GM20431 (cell line): ENCODE data around the gene ZNF544.
"Not testable (repeated sequence)": the region's sequence is repeated elsewhere in the genome, so short reads cannot be mapped to it uniquely, and the experiment has no call there.

ENCODE experiments used
- in situ Hi-C: fragments of 300-500 bp; cut with MseI, MboI; formaldehyde crosslinking; loops from one replicate; pipeline ENCODE4 v1.15.0; 2020; ENCODE audit warnings: low sequenced_read_pairs; ENCODE audit not compliant: unreplicated experiment

Gene ZNF544

DNA sequence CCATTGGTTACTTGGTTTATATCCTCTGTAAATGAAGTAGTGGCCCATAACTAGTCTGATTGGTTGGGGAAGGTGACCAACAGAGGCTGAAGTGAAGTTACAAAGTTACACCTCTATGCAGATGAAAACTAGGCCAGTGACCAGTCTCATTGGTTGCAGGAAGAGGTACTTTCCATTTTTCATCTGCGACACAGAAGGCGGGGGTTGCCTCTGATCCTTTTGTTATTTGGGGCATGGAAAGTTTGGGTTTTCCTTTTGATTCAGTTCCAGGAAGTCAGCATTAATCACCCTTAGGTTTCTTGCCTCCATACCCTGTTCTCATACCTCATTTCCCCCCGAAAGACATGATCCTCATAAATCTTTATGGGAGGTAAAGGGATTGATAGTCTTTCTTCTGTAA lies 20.2 kb downstream of the ZNF544 start:
- in situ Hi-C loops, result no loop called here

DNA sequence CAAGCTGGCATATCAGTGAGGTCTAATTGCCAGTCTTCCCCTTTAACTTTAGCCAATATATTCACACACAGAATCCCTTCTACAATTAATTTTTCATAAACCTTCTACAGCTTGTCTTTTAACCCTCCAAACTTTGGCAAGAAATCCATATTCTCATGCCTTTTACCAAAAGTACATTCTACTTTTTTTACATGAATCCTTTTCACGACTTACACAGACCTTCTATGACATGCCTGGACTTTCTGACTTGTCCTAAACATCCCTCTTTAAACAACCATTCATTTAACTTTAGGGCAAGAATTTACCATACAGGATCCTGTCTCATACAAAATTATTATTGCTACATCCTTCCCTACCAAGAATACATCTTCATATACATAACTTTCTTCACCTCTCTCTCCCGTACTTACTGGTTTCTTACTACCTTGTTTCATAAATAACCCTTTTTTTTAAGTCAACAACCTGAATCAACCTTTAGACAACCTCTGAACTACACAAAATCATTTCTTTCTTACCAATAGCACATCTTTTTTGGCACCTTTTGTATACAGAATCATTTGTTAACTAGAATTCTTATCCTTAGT lies 23.5 kb downstream of the ZNF544 start:
- in situ Hi-C loops, result no loop called here

- in situ Hi-C loops, result not testable (repeated sequence)
These were observed 29.5 kb downstream of the ZNF544 start for GRCh38 chr19:58258259-58258658.

DNA sequence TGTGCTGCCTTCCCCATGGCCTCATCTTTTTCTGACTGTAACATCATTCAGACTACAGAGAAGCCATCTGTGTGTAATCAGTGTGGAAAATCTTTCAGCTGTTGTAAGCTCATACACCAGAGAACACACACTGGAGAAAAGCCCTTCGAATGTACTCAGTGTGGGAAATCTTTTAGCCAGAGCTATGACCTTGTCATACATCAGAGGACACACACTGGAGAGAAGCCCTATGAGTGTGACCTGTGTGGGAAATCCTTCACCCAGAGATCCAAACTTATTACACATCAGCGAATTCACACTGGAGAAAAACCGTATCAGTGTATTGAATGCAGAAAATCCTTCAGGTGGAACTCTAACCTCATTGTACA lies 32.9 kb downstream of the ZNF544 start:
- in situ Hi-C loops, result no loop called here

DNA sequence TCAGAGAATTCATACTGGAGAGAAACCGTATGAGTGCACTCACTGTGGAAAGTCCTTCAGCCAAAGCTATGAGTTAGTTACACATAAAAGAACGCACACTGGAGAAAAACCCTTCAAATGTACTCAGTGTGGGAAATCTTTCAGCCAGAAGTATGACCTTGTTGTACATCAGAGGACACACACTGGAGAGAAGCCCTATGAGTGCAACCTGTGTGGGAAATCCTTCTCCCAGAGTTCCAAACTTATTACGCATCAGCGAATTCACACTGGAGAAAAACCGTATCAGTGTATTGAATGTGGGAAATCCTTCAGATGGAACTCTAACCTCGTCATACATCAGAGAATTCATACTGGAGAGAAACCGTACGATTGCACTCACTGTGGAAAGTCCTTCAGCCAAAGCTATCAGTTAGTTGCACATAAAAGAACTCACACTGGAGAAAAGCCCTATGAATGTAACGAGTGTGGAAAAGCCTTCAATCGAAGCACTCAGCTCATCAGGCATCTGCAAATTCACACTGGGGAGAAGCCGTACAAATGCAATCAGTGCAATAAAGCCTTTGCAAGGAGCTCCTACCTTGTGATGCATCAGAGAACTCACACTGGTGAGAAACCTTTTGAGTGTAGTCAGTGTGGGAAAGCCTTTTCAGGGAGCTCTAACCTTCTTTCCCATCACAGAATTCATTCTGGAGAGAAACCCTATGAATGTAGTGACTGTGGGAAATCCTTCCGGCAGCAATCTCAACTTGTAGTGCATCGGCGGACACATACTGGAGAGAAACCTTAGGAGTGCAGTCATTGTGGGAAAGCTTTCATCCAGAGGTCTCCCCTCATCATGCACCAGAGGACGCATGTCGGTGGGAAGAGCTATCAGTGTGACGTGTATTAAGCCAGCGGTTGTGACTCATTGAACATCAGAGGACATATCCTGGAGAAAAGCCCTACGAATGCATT lies 33.5 kb downstream of the ZNF544 start:
- in situ Hi-C loops, result no loop called here

GRCh38 chr19:58262922-58263296 lies 34.2 kb downstream of the ZNF544 start:
- in situ Hi-C loops, result no loop called here

- in situ Hi-C loops, result no loop called here
These were observed 36.4 kb downstream of the ZNF544 start for GRCh38 chr19:58265100-58265499.

DNA sequence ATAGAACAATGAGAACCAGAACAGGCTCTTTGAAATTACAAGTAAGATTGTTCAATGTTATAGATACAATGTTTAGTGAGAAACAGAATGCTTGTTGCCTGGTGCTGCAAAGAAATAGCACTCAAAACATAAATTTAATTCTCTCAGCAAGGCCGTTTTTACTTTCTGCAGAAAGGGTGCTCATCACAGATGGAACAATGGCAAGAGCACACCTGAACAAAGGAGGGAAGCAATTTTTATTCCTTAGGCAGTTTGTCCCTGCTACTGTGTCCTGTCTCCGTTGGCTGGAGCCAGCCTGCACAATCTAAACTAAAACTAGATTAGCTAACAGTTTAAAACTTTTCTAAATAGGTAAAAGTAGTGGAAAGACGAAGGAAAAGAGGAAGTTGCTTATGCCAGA lies 39.6 kb downstream of the ZNF544 start:
- in situ Hi-C loops, result no loop called here

DNA sequence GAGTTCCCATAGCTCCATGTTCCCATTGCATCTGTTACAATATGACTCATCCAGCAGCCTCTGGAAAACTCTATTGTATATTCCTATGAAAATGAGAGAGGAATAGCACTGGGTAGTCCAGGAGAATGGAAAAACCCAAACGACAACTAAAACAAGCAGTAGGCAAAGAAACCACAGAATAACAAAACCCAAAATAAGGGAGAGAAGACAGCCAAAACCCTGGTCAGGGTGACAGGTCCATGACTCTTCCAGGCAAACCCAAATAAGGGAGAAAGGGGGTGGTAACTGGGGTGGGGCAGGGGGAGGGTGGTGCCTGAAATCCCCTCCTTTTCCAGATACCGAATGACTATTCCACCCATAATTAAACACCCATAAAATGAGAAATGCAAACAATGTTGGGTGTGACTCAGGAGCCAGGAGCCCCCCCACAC lies 46.1 kb downstream of the ZNF544 start:
- in situ Hi-C loops, result no loop called here

DNA sequence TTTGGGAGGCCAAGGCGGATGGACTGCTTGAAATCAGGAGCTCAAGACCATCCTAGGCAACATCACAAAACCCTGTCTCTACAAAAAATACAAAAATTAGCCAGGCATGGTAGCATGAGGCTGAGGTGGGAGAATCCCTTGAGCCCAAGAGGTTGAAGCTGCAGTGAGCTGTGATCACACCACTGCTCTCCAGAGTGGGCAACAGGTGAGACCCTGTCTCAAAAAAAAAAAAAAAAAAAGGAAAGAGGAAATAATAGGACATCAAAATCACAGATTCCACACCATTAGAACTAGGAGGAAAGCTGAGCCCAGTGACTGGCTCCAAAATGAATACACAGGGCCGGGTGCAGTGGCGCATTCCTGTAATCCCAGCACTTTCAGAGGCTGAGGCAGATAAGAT lies 46.9 kb downstream of the ZNF544 start:
- in situ Hi-C loops, result no loop called here

DNA sequence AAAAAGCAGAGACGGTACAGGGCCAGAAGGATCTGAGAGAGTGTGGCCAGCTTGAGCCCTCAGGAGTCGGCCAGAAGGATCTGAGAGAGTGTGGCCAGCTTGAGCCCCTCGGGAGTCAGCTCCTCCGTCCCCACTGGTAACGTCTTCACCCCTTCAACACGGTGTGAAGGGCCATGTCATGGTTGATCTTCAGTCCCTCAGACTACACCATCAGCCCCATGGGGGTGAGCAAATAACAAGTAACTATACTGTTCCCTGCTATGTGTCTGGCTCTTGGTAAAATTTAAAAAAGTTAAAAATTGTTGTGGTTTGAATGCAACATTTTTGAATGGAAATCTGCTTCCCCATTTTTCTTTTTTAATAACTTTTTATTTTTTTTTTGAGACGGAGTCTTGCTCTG lies 48.5 kb downstream of the ZNF544 start:
- in situ Hi-C loops, result no loop called here

DNA sequence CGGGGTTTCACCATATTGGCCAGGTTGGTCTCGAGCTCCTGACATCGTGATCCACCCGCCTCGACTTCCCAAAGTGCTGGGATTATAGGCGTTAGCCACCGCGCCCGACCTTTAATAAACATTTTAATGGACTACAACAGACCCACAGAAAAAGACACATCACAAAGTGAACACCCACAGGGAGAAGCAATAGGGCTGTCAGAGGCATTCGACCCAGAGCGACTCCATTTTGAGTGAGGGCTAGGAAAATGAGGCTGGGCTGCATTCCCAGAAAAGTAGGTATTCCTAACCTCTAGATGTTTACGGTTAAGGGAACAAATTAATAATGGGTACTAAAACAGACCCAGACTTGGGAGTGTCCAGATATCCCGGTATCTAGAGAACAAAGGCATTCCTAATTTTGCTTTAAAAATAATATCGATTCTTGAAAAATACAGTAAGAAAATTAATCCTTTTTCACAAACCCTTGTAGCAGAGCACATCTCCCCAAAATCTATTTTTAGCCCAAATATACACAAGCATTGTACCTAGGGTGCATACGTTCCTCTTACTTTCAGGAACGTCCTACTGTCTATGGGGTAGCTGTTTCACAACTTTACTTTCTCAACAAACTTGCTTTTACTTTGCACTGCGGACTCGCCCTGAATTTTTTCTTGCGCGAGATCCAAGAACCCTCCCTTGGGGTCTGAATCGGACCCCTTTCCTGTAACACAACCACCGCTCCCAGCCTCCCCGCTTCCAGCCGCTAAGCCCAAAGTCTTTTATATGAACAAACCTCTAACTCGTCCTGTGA lies 49.2 kb downstream of the ZNF544 start:
- in situ Hi-C loops, result no loop called here

GRCh38 chr19:58278541-58279041 lies 49.9 kb downstream of the ZNF544 start, which contains the start of gene ZNF8:
ZNF8 (plus strand) TSS chr19:58278955; CDS start chr19:58279082, 127 bp downstream.
- in situ Hi-C loops, result no loop called here

DNA sequence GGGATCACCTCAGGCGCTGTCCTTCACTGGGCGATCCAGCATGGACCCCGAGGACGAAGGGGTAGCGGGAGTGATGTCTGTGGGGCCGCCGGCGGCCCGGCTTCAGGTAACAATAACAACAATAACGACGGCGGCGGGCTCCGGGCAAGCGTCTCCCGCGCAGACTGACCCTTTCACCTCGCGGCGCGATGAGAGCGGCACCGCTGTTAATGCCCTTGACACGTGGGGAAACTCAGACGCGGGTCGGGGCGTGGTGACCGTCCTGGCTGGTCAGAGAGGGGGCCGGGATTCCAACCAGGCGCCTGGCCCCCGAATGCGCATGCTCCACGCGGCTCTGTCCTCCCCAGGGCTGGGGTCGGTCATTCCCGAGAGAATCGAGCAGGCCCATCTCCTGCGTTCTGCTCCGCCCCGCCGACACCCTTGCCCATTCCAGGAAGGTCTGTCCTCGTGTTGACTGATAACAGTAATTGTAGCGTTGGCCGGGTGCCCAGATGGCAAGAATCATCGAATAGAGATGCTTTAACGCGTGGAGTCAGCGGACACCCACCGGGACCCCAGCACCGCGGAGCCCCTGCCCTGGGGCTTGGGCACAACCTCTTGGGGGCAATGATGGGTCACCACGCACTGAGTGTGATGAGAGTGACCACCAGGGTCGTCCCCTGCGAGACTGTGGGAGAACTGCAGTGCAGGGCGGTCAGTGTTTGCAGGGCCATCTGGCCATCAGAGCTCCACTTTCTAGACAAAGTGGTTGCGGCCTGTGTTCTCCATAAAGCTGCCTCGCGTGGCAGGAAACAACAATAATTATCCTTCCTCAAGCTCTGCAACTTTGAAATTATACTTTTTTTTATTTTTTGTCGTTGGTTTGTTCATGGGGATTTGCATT lies 50.6 kb downstream of the ZNF544 start:
- in situ Hi-C loops, result no loop called here

- in situ Hi-C loops, result no loop called here
These were observed 51.2 kb downstream of the ZNF544 start for GRCh38 chr19:58279925-58280316.

DNA sequence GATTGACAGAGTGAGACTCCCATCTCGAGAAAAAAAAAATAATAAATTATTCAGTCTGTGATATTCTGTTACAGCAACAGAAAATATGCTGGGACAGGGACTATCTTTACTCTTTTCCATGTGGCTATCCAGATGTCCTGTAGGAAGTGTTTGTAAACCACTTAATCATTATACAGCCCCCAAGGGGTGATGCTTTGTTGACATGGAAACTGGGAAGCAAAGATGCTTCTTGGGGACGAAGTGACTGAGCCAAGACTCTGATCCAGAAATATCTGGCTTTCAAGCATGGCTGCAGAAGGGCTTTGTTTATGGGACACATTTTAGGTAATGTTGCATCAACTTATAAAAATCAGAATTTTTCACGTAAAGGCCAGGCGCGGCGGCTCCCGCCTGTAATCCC lies 55.5 kb downstream of the ZNF544 start:
- in situ Hi-C loops, result no loop called here

GRCh38 chr19:58291943-58292342 lies 63.2 kb downstream of the ZNF544 start:
- in situ Hi-C loops, result no loop called here

- in situ Hi-C loops, result no loop called here
These were observed 66.1 kb downstream of the ZNF544 start for GRCh38 chr19:58294743-58295374.

DNA sequence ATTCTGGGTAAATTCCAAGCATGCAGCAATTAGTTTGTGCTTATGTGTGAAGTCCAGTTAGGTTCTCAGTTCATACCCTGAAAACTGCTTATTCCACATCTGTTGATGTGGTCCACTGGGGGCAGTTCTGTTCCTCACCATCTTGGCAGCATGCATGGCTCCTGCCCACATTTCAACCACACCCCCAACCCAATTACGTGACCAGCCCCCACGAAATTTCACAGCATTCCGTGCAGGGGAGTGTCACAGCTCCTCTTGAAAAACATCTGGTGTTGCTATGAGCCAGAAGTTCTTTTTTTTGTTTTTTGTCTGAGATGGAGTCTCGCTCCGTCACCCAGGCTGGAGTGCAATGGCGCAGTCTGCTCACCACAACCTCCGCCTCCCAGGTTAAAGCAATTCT lies 67.4 kb downstream of the ZNF544 start:
- in situ Hi-C loops, result no loop called here
